Stomach smooth muscle (tissue), 2 donors: ENCODE results near the gene YBX2.

ENCODE experiments used
- H3K27ac ChIP-seq: one replicate; pipeline ENCODE4 v1.7.0; 2013; ENCODE audit warnings: mild to moderate bottlenecking, low read length, inconsistent platforms
- H3K27me3 ChIP-seq, 2 donors: one replicate each; pipeline ENCODE4 v1.7.0; 2013; ENCODE audit warnings: low read length in 2 of 2; ENCODE audit not compliant: insufficient read depth in 2 of 2, control insufficient read depth in 1 of 2
- H3K36me3 ChIP-seq, 2 donors: one replicate each; pipeline ENCODE4 v1.7.0; 2013; ENCODE audit warnings: low read length in 2 of 2; ENCODE audit not compliant: control insufficient read depth in 2 of 2, insufficient read depth in 2 of 2
- H3K4me1 ChIP-seq: one replicate; pipeline ENCODE4 v1.7.0; 2013; ENCODE audit warnings: low read length; ENCODE audit not compliant: control insufficient read depth, insufficient read depth
- H3K4me3 ChIP-seq, 2 donors: one replicate each; pipeline ENCODE4 v1.7.0; 2013; ENCODE audit warnings: low read length in 2 of 2
- H3K9ac ChIP-seq, 2 donors: one replicate each; pipeline ENCODE4 v1.7.0; 2013; ENCODE audit warnings: low read length in 2 of 2, mild to moderate bottlenecking in 1 of 2
- H3K9me3 ChIP-seq, 2 donors: one replicate each; pipeline ENCODE4 v1.7.0; 2013; ENCODE audit warnings: low read length in 2 of 2; ENCODE audit not compliant: control insufficient read depth in 2 of 2
- donor health status: healthy.
- donor health status: Pancreatic carcinoma.

The YBX2 gene

DNA sequence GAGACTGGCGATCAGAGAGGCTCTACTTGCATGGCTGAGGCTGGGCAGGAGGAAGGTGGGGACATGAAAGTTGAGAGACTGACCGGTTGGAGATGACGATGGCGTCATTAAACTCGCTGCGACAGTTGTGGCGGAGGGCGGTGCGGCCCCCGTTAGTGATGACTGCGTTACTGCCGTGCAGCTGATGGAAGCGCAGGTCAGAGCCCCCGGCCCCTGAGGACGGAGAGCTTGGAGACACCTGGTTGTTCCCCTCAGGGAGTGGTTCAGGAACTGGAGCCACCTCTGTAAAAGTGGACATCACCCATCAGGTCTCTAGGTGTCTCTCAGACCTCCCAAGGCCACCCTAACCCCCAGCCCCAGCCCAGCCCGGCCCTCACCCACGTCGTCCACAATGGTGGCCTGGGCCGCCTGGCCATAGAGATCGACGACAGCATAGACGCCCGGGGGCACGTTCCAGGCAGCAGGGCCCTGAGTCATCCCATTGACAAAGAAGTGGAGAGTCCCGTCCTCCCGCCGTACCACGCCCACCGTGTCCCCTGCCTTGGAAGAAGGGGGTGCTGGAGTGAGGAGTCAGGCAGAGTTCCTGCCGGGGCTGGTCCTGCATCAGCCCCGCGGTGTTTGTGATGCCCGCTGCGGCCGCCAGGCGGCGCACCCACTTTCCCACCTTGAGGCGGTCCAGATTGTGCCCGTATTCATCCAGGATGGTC lies 29.4 kb upstream of the YBX2 start:
- Histone ChIP-seq H3K9ac (no peak overlapping the region), H3K36me3 (peaks cover 51 to 53% of the 10 kb centered on the region in 2 donors), H3K4me3 (no peak overlapping the region), H3K27ac (no peak overlapping the region), H3K4me1 (peaks cover 13% of the 10 kb centered on the region), H3K9me3 (no peaks in the 10 kb centered on the region), H3K27me3 (no peaks in the 10 kb centered on the region)

DNA sequence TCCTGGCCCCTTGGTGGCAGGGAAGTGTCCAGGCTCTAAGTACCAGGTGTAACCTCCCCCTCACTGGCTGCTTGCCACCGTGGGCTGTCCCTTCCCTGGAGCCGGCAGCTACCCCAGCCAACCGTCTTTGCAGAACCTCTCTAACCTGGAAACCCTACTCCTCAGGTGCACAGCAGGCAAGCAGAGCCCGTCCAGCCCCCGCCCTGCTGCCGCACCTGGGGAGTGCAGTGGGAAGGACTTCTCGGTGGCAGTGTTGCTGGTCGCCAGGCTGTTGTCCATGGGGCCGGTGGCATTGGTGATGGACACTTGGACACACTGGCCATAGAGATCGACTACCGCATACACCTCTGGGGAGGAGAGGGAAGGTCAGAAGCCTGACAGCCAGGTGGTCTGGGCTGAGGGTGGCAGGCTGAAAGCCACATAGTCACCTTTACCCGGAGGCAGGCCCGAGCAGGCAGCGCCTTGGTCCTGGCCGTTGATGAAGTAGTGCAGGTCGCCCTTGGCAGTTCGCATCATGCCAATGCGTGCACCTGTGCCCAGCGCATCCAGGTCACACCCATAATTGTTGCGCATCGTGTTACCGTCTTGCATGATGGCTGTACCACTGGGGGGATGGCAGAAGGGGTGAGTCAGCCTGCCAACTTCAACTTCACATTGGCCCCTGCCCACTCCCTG lies 28.2 kb upstream of the YBX2 start:
- Histone ChIP-seq H3K36me3 (peaks cover 63 to 65% of the 10 kb centered on the region in 2 donors), H3K27me3 (no peaks in the 10 kb centered on the region), H3K4me1 (peaks cover 1% of the 10 kb centered on the region), H3K4me3 (no peak overlapping the region), H3K9me3 (no peaks in the 10 kb centered on the region), H3K9ac (no peak overlapping the region), H3K27ac (no peak overlapping the region)

DNA sequence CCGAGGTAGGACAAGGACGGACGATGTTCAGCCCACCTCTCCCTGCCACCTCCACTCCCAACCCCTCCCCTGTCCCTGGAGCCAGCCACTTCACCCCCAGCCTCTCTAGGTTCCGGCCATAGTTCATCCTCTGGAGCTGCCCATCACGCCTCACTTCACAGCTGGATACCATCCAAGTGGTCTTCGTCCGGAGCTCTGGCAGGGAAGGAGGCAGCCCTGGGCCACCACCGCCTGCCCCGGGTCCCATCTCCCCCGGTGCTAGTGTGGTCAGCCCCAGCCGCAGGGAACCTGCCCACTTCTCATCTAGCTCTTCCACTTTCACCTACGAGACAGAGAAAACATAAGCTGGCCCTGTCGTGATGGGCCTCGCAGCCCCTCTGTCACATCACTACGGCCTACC lies 27.0 kb upstream of the YBX2 start:
- H3K27me3 ChIP-seq = no peaks in the 10 kb centered on the region
- H3K27ac ChIP-seq = no peak overlapping the region
- no peak overlapping the region for H3K9ac ChIP-seq
- H3K9me3 ChIP-seq = no peaks in the 10 kb centered on the region
- no peaks in the 10 kb centered on the region for H3K4me1 ChIP-seq
- H3K4me3 ChIP-seq = no peak overlapping the region
- H3K36me3 ChIP-seq = peaks cover 67 to 73% of the 10 kb centered on the region in 2 donors

DNA sequence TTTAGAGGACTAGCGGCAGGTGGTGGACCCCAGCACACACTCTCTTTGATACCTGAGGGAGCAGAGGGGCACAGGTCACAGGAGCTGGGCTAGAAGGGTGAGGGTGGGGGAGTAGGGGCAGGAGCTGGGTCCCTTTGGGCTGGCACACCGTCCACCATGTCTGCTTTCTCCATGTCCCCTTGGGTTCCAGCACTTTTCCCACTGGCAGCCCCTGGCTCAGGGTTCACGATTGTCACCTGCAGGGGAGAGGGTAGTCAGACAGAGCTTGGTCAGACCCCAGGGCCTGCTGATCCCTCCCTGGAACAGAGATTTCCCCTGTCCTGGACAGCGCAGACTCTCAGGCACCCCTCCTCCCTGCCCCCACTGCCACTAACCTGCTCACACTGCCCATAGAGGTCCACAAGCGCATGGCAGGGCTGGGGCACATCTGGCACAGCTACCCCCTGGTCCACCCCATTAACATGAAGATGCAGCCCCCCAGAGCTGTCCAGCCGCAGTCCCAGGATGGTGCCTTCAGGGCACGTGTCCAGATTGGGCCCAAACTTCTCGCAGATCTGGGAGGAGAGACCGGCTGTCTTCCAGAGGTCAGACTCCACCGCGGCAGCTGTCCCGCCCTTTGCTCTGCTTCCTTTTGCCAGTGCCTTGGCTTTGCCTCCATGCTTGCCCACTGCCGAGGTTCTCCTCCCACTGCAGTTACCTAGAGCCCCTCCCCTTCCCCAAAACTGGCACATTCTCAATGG lies 23.9 kb upstream of the YBX2 start:
- H3K9ac ChIP-seq = no peak overlapping the region
- H3K27me3 ChIP-seq = no peaks in the 10 kb centered on the region
- H3K4me3 ChIP-seq = no peak overlapping the region
- no peak overlapping the region for H3K27ac ChIP-seq
- no peaks in the 10 kb centered on the region for H3K9me3 ChIP-seq
- peaks cover 58 to 61% of the 10 kb centered on the region in 2 donors for H3K36me3 ChIP-seq
- H3K4me1 ChIP-seq = peaks cover 23% of the 10 kb centered on the region

DNA sequence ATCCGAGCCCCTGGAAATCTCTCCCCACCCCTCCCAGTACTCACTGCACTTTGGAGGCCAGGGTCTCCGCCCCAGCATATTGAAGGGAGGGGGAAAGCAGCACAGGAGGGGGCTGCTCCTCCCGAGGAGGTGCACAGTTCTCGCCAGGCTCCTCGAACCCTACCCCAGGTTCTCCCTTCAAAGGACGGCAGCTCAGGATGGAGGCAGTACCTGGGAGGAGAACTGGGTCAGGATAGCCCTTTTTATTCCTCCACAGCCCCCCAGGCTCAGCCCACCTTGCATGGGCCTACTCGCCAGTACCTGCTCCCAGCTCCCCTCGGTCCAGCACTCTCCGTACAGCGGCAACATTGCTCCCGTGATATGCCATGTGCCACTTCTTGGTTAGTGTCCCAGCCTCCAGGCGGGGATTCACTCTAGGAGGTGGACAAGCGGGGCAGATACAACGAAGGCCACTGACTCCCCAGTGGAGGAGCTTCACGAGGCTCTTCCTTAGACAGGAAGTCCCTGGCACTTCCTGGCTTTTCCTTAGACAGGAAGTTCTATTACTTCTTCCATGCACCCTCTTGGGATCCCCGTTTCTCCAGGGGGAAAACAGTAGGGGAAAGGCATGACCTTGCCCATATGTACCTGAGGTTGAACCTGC lies 22.8 kb upstream of the YBX2 start:
- Histone ChIP-seq H3K9ac (no peak overlapping the region), H3K27me3 (no peaks in the 10 kb centered on the region), H3K4me1 (peaks cover 29% of the 10 kb centered on the region), H3K4me3 (no peak overlapping the region), H3K36me3 (peaks cover 58 to 61% of the 10 kb centered on the region in 2 donors), H3K9me3 (no peaks in the 10 kb centered on the region), H3K27ac (no peak overlapping the region)

DNA sequence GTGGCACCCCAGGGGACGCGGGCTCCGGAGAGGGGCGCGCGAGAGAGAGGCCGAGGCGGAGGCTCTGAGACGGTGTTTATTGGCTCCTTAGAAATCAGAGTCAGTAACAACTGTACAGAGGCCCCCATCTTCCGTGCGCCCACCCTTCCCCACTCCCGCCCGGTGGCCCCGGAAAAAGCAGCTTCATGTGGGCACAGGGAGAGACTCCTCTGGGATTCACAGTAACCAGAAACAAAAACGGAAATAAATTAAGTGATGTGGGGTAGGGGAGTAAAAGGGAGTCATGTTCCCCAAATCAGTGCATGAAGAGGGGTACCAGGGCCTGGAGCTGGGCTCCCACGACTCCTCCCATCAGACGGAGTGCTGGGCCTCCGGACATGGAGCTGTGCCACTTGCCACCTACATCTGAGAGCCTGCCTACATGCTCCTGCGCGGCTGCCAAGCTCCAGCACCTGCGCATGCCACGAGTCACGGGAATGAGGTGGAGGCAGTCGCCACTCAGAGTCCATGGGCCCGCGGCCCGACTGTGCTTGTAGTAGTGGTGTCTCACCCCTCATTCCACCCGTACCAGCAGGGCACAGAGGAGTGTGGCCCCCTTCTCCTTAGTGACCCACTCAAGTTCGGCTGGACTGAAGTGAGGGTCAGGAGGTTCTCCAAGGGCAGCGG lies 21.3 kb upstream of the YBX2 start:
- Histone ChIP-seq H3K4me1 (peaks cover 29% of the 10 kb centered on the region), H3K27me3 (no peaks in the 10 kb centered on the region), H3K36me3 (peaks cover 56% of the 10 kb centered on the region in 2 donors), H3K9me3 (no peaks in the 10 kb centered on the region), H3K27ac (peak overlapping the region; percentile 93), H3K4me3 (peak overlapping the region; percentile 44 to 90), H3K9ac (peak overlapping the region; percentile 86 to 90)

DNA sequence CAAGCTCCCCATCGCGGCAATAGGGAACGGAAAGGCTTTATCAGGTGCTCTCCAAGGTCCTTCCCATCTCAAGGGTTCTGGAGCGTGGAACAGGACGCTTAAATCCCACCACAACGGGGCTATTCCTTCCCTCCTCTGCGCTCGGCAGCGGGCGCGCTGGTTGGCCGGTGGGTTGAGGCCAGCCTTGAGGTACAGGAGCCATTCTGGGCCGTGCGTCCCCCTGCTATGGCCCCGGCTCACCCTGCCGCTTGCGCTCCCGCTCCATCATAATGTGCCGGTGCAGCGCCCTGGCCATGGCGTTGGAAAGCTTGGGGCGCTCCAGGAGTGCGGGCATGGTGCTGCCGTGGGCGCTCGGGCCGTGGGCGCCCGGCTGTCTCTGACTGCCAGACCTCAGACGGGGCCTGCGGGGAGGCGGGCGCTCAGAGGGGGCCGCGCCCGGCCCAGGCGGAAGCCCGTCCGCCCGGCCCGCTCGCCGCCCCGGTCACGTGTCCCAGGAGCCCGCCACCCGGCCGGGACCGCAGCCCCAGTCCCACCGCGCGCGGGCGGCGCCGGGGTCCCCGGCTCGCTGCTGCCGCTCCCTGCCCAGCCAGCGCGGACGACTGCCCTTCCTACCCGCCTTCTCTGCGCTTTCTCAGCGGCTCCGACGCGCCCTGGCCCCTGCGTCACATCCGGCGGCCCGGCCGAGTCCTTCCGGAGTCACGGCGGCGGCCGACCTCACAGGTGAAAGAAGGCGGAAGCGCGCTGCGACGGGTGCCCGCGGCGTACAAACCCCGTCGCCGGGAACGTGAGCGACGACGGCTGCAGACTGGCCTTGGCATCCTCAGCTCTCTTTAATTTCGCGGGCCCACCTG lies 20.5 kb upstream of the YBX2 start, which contains the start of gene GPS2:
Gene GPS2, minus strand, starts transcription at position 642 of the 851 bp plus-strand sequence. Its CDS starts 308 bp downstream, at position 334.
- Histone ChIP-seq H3K9me3 (no peaks in the 10 kb centered on the region), H3K4me1 (peaks cover 31% of the 10 kb centered on the region), H3K4me3 (peak within 1 kb of the TSS; percentile 88 to 90), H3K36me3 (peaks cover 58% of the 10 kb centered on the region in 2 donors), H3K27ac (peak within 1 kb of the TSS; percentile 93), H3K9ac (peak within 1 kb of the TSS; percentile 86 to 90), H3K27me3 (no peaks in the 10 kb centered on the region)

DNA sequence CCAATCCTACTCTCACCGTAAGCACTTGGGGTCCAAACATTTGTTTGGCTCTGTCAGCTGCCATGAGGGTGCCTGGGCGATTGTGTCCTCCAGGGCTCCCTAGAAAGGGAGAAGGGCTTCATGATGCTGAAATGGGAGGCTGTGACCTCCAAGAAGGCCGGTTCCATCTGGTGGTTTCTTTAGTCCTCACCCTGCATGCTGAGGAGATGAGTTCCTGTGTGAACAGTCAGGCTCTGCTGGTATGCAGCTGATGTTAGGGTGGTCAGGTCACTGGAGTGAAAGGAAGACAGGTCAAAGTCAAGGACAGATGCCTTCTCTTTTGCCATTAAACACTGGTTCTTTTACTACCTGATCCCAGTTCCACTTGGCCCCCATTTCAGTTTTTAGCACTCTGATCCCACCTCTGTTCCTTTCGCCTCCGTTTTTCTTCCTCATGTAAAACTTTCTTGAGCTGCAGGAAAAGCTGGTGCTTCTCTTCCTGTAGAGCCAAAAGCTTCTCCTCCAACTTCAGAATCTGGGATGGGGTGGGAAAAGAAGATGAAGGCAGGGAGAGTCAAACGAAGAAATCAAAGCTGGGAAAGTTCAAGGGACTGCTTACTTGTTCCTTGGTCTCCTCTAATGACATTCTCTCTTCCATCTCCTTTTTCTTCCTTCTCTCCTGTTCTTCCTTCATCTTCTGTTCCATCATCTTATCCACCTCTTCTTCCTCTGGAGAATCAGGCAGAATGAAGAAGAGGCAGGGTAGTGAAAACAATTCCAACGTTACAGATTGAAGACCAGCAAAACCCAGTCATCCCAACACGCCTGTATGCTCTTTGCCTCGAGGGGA lies 19.7 kb upstream of the YBX2 start:
- Histone ChIP-seq H3K9me3 (no peaks in the 10 kb centered on the region), H3K4me1 (peaks cover 38% of the 10 kb centered on the region), H3K36me3 (peaks cover 61 to 63% of the 10 kb centered on the region in 2 donors), H3K27ac (peak overlapping the region; percentile 93), H3K27me3 (no peaks in the 10 kb centered on the region), H3K9ac (peak overlapping the region; percentile 86 to 90), H3K4me3 (peak overlapping the region; percentile 88 to 90)
